Adrenal gland (tissue), 5 donors: Measurements from ENCODE around the gene KLF13.

ENCODE experiments used
- POLR2A ChIP-seq, 2 donors: fragments of 450-650 bp; IDR thresholded peaks; one replicate each; pipeline ENCODE4 v1.6.1; 2017; ENCODE audit warnings: antibody characterized with exemption in 2 of 2, mild to moderate bottlenecking in 2 of 2, moderate library complexity in 1 of 2
- TF ChIP-seq, protein P1 (sequence below), 6 experiments: fragments of 450-650 bp in 4 of 6; fragments of 200-600 bp in 2 of 6; sonication (generic) in 1 of 6; IDR thresholded peaks; 1 replicate in 5 of 6; 2 replicates in 1 of 6; pipeline versions ENCODE4 v1.5.1 to v1.8.0; 2016 to 2021; ENCODE audit warnings: antibody characterized with exemption in 6 of 6, mild to moderate bottlenecking in 2 of 6, moderate library complexity in 1 of 6
- donor health status: DM: no; HTN: no; CAD: no.

DNA sequence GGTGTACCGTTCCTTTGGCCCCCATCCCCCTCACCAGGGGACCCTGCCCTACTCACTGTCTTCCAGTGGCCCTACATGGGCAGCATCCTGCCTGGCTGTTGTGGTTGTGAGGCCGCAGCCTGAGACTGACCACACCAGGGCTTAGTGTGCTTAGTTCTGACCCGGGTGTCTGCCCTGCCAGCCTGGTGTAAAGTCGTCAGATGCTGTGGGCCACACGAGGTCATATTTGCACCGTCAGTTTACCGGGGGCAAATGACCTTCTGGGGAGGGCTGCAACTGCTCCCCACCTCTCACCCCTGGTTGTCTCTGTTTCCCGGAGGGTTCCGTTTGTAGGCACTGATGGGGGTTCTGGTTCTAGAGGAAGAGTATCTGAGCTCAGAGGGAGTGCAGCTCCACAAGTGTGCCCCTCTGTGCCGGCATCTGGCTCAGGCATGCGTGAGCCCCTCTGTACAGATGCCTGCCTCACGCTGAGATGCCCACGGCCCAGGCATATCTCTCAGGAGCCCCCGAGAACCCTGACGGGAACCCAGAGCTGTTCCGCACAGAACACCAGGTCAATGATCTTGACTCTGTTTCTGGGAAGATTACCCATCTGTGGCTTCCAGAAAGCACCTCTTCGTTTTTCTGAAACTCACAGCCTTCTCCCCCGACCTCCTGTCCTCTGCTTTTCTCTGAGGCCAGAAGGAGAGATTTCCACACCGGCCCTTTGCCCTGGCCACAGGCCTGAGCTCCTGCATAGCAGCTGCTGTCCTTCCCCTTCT is 19.2 kb downstream of the KLF13 start:
- TF ChIP-seq, protein P1, sequence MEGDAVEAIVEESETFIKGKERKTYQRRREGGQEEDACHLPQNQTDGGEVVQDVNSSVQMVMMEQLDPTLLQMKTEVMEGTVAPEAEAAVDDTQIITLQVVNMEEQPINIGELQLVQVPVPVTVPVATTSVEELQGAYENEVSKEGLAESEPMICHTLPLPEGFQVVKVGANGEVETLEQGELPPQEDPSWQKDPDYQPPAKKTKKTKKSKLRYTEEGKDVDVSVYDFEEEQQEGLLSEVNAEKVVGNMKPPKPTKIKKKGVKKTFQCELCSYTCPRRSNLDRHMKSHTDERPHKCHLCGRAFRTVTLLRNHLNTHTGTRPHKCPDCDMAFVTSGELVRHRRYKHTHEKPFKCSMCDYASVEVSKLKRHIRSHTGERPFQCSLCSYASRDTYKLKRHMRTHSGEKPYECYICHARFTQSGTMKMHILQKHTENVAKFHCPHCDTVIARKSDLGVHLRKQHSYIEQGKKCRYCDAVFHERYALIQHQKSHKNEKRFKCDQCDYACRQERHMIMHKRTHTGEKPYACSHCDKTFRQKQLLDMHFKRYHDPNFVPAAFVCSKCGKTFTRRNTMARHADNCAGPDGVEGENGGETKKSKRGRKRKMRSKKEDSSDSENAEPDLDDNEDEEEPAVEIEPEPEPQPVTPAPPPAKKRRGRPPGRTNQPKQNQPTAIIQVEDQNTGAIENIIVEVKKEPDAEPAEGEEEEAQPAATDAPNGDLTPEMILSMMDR (IDR thresholded peaks at IDR 0.05) = no peak
- no peak for TF ChIP-seq POLR2A (IDR thresholded peaks at IDR 0.05)
